Neural crest cell (in vitro differentiated cells): Measurements from ENCODE around the gene RPS6KA3. TPM values are rescaled to one million over a fixed set of nuclear protein-coding genes. Genes with fewer than 3 reads are reported as not detected.

Experiments
- DNase-seq: peaks from one replicate; pipeline ENCODE4 v3.0.0; 2021; ENCODE audit warnings: low read depth, mixed read lengths, low spot score
- H3K27ac Mint-ChIP-seq: one replicate; pipeline ENCODE4 v1.8.0; 2021; ENCODE audit warnings: mild to moderate bottlenecking, mixed read lengths; ENCODE audit not compliant: unreplicated experiment
- H3K27me3 Mint-ChIP-seq: 2 replicates; pipeline ENCODE4 v1.8.0; 2021; ENCODE audit warnings: low read depth, mild to moderate bottlenecking, mixed read lengths
- H3K36me3 Mint-ChIP-seq: 2 replicates; pipeline ENCODE4 v1.8.0; 2021; ENCODE audit warnings: low read depth, mild to moderate bottlenecking, mixed read lengths
- H3K4me1 Mint-ChIP-seq: 2 replicates; pipeline ENCODE4 v1.8.0; 2021; ENCODE audit warnings: mixed read lengths
- H3K4me3 Mint-ChIP-seq: one replicate; pipeline ENCODE4 v1.8.0; 2021; ENCODE audit warnings: mild to moderate bottlenecking, mixed read lengths
- H3K9me3 Mint-ChIP-seq: 2 replicates; pipeline ENCODE4 v1.8.0; 2021; ENCODE audit warnings: mixed read lengths
- long read RNA-seq: library from polyadenylated mRNA; unstranded; transcript quantifications from one replicate; pipeline ENCODE4 v2.0.0, GENCODE V29; 2020
- total RNA-seq: library from RNA; stranded (reverse); gene quantifications from 2 replicates; pipeline ENCODE4 v1.2.1, GENCODE V29; 2021
- TF ChIP-seq, protein P1 (sequence below): fragments of 200-600 bp; sonication (generic); conservative IDR thresholded peaks from 2 replicates; pipeline ENCODE4 v1.5.0; 2021; ENCODE audit warnings: antibody characterized with exemption, mild to moderate bottlenecking

Gene RPS6KA3
- 26.0 and 28.7 TPM in 2 replicates for total RNA-seq
- long read RNA-seq, partial matches to known transcripts, result 2 of 9 reads
- long read RNA-seq, other reads (novel, unspliced or antisense), result 5 of 9 reads

DNA sequence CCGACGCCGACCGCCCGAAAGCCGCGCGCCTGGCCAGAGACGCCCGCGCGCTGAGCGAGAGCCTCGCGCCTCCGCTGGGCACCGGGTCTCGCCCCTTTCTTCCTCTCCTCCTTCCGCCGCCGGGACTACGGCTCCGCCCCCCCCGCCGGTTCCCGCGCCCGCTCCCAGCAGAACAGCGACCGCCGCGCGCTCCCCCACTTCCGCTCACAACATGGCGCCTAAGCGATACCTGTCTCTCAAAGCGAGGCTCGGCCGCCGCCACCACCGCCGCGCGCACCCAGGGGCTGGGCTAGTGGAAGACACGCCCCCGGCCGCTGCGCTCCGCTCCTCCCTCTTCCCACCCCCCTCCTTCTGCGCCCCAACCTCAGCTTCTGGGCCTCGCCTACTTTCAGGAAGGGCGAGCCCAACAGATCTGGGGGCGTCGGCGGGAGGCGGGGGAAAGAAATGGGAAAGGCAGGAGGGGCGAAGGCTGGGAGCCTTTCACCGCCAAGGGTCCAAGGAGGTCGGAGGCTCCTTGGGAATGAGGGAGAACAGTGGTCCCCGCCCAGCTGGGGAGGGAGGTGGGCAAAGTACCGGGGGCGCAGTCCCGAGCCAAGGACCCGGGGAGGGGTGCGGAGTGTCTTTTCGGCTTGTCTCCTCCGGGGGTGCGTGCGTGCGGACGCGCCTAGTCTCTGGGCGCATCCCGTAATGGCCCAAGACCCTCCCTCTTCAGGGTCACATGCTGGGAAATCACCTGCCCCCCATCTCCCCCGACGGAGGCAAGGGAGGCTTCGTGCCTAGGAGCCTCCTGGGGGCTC is at the start of gene RPS6KA3:
Gene RPS6KA3, minus strand, starts transcription at position 100 of the 797 bp plus-strand sequence. CDS start 277 bp downstream, outside the sequence.
- no peaks in the 10 kb centered on the region for H3K36me3 Mint-ChIP-seq
- peak within 1 kb of the TSS; percentile 88 for H3K27ac Mint-ChIP-seq
- TF ChIP-seq, protein P1, sequence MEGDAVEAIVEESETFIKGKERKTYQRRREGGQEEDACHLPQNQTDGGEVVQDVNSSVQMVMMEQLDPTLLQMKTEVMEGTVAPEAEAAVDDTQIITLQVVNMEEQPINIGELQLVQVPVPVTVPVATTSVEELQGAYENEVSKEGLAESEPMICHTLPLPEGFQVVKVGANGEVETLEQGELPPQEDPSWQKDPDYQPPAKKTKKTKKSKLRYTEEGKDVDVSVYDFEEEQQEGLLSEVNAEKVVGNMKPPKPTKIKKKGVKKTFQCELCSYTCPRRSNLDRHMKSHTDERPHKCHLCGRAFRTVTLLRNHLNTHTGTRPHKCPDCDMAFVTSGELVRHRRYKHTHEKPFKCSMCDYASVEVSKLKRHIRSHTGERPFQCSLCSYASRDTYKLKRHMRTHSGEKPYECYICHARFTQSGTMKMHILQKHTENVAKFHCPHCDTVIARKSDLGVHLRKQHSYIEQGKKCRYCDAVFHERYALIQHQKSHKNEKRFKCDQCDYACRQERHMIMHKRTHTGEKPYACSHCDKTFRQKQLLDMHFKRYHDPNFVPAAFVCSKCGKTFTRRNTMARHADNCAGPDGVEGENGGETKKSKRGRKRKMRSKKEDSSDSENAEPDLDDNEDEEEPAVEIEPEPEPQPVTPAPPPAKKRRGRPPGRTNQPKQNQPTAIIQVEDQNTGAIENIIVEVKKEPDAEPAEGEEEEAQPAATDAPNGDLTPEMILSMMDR, result no peak
- peak within 1 kb of the TSS; percentile 98 for H3K4me3 Mint-ChIP-seq
- H3K4me1 Mint-ChIP-seq, result peaks cover 21% of the 10 kb centered on the region
- peak; percentile 65 for DNase-seq
- H3K9me3 Mint-ChIP-seq, result no peaks in the 10 kb centered on the region
- peaks cover 23% of the 10 kb centered on the region for H3K27me3 Mint-ChIP-seq

DNA sequence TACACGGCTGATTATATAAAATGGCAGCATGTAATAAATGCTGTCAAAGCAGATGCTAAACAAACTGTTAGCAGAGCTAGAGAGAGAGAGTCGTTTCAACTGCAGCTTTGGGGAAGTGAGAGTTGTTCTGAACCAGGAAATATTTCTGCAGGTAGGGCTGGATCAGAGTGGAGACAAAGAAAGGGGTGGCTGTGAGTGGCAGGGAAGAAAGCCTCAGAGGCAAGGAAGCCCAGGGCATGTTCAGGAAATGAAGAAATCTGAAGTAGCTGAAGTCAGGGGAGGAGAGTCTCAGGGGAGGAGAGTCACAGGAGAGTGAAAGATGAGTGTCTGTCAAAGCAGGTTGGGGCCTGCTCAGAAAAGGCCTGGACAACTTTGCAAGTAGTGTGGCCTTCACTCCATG is 48.4 kb upstream of the RPS6KA3 start:
- Mint-ChIP-seq H3K4me3 (no peak overlapping the region), H3K36me3 (no peaks in the 10 kb centered on the region), H3K27ac (no peak overlapping the region), H3K27me3 (no peaks in the 10 kb centered on the region), H3K9me3 (peaks cover 16% of the 10 kb centered on the region), H3K4me1 (no peaks in the 10 kb centered on the region)
- TF ChIP-seq, protein P1, result no peak
- DNase-seq, result no peak

DNA sequence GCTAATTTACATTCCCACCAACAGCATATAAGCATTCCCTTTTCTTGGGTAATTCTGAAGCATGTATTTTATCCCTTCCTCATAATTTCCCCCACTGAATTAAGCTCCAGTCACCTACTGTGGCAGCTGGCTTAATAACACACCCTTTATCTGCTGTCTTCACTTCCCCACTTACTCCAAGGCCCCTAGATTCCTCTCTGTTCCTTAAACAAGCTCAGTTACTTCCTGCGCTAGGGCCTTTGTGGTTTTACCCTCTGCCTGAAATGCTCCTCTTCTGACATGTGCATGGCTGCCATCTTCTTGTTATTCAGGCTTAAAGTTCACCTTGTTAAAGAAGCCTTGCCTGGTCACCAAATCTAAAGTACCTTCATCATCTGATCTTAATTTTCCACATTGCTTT is 47.2 kb upstream of the RPS6KA3 start:
- DNase-seq, result no peak
- no peaks in the 10 kb centered on the region for H3K36me3 Mint-ChIP-seq
- peaks cover 13% of the 10 kb centered on the region for H3K9me3 Mint-ChIP-seq
- no peak overlapping the region for H3K27ac Mint-ChIP-seq
- TF ChIP-seq, protein P1, result no peak
- no peaks in the 10 kb centered on the region for H3K27me3 Mint-ChIP-seq
- no peaks in the 10 kb centered on the region for H3K4me1 Mint-ChIP-seq
- no peak overlapping the region for H3K4me3 Mint-ChIP-seq

DNA sequence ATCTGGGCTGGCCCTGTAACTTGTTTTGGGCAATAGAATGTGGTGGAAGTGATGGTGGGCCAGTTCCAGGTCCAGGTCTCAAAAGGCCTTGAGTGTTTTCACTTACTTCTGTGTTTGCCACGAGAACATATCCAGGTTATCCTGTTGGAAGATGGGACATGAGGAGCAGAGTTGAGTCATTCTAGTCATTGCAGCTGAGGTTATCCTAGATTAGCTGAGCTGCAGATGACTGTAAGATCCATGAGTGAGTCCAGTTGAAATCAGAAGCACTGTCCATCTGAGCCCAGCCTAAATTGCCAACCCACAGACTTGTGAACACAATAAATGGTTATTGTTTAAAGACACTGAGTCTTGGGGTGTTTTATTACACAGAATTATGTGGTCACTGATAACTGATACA is 45.3 kb upstream of the RPS6KA3 start:
- H3K36me3 Mint-ChIP-seq, result no peaks in the 10 kb centered on the region
- peaks cover 10% of the 10 kb centered on the region for H3K9me3 Mint-ChIP-seq
- H3K27ac Mint-ChIP-seq, result no peak overlapping the region
- no peaks in the 10 kb centered on the region for H3K27me3 Mint-ChIP-seq
- DNase-seq, result no peak
- peaks cover 7% of the 10 kb centered on the region for H3K4me1 Mint-ChIP-seq
- TF ChIP-seq, protein P1, result no peak
- H3K4me3 Mint-ChIP-seq, result no peak overlapping the region

DNA sequence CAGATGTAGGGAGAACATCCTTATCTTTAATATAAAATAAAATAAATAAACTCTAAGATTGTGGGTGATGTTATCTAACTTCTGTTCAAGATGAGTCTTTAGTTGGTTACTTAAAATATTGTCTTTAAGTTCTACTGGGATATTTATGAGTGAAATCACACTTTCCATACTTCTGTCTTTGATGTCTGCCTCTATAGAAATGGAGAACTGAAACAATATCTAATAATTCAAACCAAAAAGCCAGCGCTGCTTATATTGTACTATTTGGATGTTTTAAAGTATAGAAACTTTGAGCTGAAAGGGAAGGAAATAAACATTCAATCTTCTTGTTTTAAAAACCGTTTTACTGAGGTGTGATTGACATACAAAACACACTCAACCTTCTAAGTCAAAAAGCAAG is 44.8 kb upstream of the RPS6KA3 start:
- TF ChIP-seq, protein P1, result no peak
- Mint-ChIP-seq H3K9me3 (peaks cover 10% of the 10 kb centered on the region), H3K4me1 (peaks cover 11% of the 10 kb centered on the region), H3K36me3 (no peaks in the 10 kb centered on the region), H3K4me3 (no peak overlapping the region), H3K27ac (no peak overlapping the region), H3K27me3 (no peaks in the 10 kb centered on the region)
- DNase-seq, result no peak
